Islet precursor cell (in vitro differentiated cells): ENCODE measurements around the gene C11orf21.

ENCODE experiments used
- DNase-seq: peaks from one replicate; pipeline ENCODE4 v3.0.0-alpha.2; 2018

The C11orf21 gene

DNA sequence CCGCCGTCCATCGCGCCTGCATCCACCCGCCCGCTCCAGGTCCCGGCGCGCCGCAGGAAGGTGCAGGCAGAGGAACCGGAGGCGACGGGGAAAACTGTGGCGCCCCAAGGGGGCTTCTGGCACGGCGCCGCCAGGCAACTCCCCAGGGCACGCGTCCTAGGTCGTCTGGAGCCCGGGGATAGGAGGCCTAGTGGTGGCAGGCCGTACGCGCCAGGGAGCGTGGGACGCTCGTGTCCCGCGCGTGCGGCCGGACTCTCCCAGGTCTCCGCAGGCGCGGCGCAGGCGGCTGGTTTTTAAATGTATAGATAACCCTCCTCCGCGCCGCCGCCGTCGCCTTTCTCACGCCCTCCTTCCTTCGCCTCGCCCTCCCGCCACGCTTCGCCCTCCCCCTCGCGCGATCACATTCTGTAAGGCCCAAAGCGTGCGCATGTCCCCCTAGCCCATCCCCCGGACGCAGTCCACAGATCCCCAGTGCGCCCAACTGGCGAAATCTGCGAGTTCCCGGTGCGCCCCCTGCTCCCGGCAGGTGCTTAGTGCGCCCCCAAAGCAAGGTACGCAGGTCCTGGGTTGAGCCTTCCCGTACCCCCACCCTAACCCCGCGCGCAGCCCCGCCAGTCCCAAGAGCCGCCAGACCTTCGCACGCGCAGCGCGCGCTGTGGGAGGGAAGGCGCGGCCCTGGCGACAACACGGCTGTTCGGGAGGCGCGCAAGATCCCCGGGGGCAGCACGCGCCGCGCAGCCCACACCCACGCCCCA lies 31.2 kb downstream of the C11orf21 start, which contains the start of gene ASCL2:
Gene ASCL2, minus strand, starts transcription at position 267 of the 755 bp plus-strand sequence. Its CDS starts 256 bp downstream, at position 11.
- peak; percentile 52 for DNase-seq

DNA sequence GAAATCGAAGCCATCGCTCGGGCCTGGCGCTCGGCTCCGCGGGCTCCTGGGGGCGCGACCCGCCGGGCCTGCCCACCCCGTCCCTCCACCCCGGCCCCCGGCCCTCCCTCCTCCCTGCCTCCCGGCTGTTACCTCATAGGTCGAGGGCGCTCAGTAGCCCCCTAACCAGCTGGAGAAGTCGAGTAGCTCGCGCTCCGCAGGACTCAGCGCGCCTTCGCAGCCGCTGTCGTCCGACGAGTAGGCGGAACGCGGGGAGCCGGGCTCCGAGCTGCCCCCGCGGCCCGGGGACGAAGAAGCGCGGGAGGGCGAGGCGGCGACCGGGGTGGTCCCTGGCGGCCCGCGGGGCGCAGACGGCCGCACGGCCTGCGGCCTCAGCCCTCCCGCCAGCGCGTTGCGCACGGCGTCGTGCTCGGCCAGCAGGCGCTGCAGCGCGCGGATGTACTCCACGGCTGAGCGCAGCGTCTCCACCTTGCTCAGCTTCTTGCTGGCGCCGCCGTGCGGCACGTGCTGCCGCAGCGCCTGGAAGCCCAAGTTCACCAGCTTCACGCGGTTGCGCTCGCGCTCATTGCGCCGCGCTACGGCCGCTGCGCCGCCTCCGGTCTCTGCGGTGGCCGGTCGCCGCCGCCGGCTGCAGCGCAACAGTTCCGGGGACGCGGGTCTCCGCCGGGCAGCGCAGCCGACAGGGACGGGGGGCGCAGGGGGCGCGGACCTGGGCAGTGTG lies 32.0 kb downstream of the C11orf21 start:
- peak; percentile 76 for DNase-seq

DNA sequence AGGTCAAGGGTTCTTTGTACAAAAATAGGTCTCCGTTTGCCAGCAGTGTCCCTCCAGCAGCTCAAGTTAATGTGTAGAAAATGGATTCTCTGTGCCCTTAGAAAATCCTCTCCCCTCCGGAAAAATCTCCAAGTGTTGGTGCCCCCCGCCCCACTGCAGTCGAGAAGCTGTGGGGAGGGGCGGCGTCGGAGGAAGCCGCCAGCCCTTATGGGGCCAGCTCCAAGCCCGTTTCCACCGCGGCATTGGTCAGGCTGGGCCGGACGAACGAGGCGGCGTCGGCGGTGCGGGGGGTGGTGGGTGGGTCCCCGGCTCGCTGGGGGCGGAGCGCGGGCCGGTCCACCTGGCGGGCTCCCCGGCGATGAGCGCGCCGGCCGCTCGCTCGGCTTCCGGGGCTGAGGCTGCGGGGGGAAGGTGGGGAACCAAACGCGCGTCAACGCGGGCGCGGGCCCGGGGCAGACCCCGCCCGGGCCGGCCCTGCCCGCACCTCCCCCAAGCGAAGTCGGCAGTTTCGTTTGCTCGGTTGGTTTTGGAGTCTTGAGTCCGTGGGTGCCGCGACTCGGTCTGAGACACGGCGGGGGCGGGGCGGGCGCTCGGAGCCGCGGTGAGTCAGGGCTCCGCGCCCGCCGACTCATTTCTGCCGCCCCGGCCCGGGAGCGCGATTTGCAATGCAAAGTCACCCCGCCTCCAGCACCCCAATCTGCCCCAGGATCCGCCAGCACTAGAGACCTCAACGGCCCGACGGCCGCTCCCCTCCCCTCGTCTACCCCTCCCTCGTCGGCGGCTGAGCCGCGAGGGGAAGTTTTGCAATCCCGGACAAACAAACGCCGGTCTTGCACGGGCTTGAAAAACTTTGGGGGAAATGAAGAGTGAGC lies 32.8 kb downstream of the C11orf21 start:
- DNase-seq = peak; percentile 63

DNA sequence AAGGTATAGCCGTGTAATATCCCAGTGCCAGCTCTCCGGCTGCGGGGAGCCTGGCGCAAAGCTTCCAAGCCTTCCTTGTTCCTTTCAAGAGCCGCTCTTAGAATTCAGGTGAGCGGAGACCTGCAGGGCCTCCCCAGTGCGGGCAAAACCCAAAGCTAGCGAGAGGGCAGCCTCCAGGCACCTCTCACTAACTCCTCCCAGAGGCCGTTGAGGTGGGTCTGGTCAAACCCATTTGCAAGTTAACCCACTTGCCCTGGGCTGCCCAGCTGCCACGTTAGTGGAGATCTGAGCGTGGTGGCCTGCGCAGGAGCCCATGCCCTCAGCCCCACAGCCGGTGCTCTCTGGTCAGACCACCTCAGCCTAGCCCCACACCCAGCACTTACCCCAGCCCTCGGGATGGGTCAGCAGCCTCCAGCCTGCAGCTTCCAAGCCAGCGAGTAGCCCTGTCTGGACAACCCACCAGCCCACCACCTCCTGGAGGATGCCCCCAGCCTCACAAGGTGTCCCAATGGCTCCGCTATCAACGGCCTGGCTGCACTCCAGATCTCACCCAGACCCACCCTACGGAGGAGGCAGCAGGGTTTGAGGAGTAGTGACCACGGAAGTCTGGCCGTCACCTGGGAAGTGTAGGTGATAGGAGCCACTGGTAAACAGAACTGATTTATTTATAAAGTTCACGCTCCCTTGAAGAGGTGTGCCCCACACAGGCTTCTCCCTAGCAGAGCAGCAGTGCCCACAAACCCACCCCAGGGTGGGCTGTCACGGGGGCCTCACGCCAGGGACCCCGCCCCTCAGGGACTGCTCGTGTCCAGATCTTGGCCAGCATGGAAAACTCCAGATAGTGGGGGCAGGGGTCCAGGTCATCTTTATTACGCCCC lies 33.6 kb downstream of the C11orf21 start:
- peak; percentile 50 for DNase-seq

DNA sequence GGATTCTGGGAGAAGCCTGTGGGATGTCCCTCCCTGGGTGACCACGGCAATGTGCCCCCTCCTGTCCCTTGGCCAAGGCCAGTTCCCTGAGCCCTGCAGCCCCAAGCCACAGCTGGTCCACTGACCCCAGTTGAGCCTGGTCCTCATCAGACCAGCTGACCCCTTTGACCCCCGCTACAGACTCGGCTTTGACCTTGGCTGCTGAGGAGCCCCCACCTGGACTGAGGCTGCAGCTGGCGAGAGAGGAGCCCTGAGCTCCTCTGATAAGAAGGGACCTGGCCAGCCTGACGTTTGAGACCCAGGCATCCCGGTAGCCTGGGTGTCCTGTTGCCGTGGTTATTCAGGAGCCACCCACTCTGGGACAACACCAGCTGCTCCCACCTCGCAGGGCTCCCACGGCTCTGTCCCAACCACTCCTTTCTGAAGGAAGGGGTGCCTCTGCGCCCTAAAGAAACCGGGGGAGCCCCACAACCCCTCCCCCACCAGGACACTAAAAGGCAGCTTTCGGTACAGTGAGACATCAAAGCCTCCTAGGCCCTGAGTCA lies 34.3 kb downstream of the C11orf21 start:
- peak; percentile 42 for DNase-seq

DNA sequence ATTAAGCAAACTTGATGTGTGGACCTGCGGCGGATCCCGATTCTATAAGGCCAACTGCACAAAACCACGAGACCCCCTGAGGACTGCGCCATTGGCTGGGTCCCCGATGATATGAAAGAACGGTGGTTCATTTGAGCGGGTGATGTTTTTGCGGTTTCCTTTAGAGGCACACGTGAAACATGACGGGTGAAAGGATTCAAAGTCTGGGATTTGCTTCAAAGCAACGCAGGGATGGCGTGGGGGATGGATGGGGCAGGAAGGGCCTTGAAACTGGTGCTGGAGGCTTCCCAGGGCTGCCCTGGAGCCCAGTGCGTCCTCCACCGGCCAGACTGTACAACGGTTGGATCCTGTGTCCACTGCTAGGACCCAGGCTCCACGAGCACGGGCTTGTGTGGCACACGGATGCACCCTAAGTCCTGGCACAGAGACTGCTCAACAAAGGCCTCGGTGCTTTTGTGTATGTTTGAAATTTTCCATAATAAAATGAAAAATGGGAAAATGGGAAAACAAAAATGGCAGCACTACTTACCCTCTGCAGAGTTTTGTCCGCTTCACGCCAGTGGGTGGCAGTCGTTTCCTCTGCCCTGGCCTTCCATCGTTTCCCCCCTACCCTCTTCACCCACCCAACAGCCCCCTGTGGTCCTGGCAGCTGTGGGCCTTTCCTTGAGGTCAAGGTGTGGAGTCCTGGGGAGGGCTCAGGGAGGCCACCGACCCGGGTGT lies 35.0 kb downstream of the C11orf21 start:
- peak; percentile 40 for DNase-seq

DNA sequence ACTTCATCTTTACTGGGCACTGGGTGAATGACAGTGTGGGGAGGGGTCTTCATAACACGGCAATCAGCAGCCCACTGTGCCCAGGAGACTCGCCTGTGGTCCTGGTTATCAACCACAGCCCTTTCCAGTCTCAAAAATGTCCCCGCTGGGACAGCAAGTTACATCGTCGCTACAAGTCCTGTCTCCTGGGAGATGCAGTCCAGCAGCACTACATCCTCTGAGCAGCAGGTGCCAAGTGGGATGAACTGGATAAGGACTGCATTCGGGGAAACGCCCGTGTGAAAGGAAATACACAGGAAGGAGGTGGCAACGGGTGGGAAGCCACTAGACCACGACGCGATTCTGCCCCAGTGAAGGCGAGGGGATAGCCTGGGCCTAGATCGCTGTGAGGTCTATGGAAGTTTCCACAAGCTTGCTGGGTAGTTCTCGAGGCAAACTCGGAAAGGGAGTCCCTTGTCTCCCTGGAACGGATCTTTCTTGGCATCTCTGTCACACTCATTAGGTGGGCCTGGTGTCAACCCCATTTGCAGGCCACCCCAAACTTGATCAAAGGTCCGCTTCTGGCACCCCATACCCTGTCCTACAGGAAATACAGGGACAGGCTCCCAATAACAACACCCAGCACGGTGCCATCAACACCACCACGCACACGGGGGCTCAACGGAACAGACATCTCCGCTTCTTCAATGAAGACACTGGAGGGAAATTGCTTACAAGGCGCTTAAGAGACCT lies 35.7 kb downstream of the C11orf21 start:
- DNase-seq = peak; percentile 49

DNA sequence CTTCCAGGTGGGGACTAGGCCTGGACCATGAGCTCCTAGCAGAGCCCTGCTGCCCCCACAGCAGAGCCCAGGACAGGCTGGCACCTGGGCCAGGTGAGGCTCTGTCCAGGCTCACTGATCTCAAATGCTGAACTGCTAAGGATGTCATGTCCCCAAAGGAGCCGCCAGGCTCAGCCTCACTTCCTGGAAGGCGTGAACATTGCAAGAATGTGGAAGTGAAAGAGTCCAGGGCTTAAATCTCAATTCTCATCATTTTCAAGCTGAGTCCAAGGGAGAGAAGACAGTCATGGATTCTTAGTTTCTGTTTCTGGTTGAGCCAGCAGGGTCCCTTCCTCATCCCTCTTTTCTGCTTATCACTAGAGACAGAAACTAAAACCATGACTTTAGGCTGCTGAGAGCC lies 36.3 kb downstream of the C11orf21 start:
- no peak for DNase-seq

DNA sequence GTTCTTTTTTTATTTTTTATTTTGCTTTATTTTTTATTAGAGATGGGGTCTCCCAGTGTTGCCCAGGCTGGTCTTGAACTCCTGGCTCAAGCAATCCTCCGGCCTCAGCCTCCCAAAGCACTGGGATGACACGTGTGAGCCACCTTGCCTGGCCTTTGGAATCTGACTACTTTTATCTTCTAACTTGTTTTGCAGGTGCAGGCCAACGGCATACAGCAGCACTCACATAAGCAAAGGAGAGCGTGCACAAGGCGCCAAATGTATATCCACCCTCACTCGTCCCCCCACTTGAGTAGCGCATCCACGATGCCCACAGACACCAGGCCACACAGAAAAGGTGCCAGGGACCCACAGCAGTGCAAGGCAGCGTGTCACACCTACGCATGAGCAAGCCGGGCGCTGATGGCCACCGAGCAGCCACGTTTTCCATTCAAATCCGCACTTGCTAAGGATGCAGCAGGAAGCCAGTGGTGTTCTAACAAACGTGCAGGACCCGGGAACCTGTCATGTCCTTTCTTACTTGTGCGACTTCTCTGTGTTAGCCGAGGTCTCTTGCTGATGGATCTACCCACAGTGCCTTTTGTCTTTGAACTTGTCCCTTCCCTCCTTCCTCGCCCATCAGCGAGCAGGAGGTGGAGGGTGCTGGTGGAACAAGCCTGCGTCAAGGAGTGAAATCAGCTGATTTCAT lies 37.2 kb downstream of the C11orf21 start:
- DNase-seq = peak; percentile 39

DNA sequence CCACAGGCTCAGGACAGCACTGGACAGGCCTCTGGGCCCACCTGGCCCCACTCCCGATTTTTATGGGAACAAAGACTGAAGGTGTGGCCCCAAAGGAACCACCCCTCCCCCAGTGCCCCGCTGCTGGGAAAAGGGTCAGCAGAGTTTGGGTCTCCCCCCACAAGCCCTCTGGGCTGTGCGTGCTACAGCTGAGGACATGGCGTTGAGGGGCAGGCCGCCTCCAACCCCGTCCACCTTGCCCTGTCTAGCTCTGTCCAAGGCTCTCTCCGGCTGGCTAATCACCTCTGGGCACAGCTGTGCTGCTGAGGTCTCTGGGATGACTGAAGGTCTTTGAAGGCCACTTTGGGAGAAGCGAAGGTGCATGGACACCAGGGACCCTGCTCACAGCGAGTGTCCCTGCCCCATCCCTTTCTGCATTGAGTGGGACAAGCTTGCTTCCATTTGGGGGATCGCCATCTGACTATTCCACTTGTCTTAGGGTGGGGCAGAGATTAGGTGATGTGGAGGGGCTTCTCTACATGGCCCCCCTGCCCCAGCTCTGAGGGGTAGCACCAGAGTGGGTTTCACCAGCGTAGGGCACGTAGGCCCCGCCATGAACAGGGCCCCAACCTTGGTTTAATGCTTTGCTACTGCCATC lies 37.9 kb downstream of the C11orf21 start:
- DNase-seq = no peak

DNA sequence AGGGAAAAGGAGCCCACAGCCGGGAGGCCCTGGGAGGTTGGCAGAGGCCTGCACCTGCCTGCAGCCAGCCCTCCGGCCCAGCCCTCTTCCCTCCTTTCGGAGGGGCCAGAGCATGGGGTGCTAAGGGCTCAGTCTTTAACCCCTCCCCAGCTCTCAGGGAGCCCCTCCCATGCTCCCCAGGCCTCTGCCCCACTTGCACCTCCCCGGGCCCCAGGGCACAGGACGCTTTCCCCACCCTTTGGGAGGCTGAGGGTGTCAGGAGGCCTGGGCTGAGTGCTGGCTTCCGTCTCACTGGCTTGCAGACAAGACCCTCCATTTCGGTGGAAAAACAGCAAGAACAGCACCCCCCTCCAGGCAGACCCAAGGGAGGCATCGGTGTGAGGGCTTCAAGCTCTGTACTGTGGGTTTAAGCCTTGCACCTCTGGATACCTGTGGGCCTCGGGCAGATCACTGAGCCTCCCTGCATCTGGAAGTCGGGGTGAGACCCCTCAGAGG lies 38.6 kb downstream of the C11orf21 start:
- DNase-seq = no peak

DNA sequence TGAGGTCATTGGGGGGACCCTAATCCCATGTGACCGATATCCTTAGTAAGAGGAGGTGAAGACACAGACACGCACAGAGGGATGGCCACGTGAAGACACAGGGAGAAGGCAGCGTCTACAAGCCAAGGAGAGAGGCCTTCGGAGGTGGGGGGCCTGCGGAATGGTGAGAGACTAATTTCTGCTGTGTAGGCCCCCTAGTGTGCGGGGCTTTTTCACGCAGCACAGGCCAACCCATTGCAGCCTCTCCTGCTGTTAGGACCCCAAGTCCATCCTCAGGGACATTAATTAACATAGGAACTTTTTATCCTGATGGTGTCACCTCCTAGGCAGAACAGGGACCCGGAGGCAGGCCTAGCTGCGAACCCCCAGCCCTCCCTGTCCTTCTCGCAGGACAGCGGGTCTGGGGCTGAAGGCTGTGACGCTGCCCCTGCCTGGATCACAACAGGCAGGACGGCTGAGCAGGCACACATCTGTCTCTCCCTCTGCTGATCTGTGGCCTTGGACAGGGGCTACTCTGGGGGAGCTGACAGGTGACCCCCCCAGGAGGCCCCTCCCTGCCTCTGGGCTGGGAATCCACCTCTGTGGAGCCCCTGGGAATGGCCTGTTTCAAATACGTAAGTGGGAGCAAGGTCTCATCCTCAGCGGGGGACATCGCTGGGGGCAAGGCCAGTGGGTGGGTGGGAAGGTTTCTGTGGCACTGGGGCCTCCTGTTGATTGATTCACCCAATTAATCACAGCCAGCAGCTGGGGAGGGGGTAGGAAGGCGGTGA lies 39.2 kb downstream of the C11orf21 start:
- DNase-seq = peak; percentile 49

DNA sequence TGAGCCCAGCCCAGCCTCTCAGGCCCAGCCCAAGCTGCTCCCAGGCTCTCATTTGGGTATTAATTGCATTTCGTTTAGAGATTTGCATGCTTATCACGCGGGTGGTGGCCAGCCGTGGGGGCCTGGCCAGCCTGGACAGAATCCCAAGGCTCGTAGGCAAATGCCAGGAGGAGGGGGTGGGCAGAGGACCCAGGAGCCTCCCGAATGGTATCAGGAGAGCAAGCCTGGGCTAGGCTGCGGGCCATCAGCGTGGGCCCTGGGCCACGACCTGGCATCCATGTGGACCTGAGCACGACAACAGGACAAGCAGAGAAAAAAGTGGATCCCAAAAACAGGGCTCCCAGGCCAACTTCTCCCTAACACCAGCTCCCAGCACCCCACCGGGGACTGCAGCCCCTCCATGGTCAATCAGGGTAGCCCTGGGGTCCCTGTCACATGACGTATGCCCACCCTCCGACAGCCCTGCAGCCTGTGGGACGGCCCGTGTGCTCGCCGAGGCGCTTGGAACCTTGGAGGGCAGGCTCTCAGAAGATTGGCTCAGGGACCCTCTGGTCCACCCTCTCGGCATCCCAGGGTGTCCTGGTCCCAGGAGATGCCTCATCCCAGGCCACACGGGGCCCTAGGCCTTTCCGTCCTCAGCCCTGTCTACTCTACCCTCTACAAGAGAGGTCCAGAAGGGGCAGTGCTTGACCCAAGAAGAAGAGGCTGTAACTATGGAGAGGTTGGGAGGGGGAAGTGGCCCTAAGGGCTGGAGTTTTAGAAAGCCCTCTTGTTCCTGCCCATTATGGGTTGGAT lies 40.1 kb downstream of the C11orf21 start:
- DNase-seq = peak; percentile 35

DNA sequence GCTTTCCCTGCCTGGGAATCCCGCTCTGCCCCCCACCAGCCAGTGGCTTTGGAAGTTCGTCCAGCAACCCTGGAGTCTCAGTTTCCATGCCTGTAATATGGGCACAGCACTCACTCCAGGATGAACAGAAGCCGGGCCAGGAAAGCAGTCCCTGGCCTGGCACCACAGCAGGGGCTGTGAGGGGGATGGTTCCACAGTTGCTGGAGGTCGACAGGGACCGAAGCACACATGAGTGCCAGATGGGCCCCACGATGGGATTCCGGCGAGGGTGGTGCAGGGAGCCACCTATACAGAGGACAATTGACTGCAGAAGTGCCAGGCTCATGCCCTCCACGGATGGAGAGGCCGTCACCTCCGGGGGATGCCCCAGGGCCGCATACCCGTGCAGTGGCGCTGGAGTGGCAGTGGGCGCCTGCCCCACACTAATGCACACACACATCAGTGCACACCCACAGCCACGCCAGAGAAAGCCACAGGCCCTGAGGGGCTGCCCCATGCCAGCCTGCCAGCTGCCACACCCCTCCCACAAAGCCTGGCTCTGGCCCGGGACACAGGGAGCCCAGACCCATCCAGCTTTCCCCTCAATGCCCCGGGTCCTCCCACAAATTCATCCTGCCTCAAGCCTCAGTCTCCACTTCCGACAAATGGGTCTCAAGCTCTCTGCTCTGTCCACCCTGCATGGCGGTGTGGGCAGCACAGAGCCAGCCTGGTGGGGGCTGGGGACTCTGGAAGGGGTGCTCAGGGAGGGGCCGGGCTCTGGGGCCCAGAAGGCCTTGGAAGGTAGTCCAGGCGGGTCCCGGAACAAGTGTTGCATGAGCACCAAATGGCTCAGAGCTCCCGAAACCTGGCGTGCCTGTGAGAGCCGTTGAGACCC lies 41.0 kb downstream of the C11orf21 start:
- peak; percentile 41 for DNase-seq

DNA sequence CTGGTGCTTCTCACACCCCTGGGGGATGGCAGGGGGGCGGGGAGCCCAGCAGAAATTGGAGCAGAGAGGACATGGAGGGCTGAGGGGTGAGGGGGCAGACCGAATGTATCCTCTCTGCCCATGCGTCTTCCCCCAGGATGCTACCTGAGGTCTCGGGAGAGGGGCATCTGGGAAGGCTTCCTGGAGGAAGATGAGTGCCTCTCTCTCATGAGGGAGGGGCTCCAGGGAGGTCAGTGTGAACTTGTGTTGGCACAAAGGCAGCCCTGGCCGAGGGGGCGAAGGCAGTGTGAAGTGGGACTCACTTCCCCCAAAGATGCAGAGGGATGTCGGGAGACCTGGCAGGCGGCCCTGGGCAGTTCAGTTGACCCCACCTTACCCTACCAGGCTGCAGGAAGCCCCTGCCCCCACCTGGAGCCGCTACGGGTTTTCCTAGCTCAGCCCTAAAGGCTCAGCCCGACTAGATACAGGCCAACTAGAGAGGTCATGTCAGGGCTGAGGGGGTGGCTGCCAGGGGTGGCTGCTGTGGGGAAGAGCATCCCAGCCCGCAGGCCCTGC lies 41.7 kb downstream of the C11orf21 start:
- DNase-seq = peak; percentile 43

DNA sequence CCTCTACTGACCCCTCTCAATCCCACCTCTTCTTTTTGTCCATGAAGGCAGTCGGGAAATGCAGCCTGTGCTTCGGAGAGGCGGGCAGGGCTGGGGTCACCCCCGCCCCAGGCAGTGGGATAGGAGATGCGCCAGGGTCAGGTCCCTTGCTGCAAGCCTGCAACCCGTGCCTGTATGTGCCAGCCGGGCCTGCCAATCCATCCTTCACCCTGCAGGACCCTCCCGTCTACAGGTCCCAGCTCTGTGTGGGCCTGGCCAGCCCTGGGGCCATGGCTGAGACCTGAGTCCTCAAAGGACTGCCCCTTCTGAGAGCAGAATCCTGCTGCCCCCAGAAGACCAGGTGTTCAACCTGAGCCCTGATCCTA lies 42.3 kb downstream of the C11orf21 start:
- peak; percentile 45 for DNase-seq
